GM21825 (cell line): ENCODE results near the gene FBL.

ENCODE experiments used
- ATAC-seq: cut with Tn5 transposase; IDR thresholded peaks from one replicate; pipeline ENCODE4 v1.9.1; 2021; ENCODE audit warnings: mild to moderate bottlenecking, moderate library complexity; ENCODE audit not compliant: unreplicated experiment

FBL gene

DNA sequence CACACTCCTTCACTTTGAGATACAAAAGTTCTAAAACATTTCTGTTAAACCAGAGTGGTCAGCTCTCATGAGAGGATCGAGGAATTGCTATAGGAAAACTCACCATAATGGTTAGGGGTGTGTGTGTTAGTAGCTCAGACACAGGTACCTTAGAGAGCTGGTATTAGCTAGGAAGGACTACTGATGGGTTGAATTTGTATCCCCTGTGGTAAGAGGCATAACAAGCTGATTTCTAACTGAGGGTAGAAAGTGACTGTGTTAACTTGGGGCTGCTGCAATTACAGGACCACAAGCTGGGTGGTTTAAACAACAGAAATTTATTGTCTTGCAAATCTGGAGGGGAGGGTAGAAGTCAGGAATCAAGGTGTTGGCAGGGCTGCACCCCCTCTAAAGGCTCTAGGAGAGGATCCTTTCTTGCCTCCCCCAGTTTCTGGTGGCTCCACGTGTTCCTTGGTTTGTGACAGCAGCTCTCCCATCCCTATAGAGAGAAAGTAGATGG is 50.1 kb downstream of the FBL start:
- ATAC-seq = no peak

DNA sequence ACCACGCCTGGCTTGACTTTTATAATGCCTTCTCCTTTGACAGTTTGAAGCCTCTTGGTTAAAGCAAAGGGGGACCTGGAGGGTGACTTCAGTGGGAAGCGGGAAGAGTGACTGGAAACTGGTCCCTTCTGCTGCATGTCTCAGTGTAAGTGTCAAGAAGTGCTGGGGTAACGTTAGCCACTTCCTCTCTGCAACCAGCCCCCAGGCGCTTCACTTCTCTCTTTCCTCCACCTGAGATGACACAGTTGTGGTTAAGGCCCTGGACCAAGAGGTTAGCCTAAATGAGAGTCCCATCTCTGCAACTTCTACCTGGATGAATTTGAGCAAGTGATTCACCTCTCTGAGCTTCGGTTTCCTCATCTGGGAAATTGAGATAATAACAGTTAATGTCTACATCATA is 51.2 kb downstream of the FBL start:
- no peak for ATAC-seq

GRCh38 chr19:39792999-39793546 is 53.1 kb downstream of the FBL start:
- ATAC-seq = no peak

DNA sequence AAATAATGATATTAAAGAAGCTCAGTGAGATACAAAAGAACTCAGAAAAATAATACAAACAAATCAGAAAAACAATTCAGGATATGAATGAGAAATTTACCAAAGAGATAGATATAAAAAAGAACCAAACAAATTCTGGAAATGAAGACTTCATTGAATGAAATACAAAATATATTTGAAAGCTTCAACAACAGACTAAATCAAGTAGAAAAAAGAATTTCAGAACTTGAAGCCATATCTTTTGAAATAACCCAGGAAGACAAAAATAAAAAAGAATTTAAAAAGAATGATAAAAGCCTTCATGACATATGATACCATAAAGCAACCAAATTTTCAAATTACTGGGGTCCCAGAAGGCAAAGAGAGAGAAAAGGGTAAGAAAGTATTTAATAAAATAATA is 57.9 kb downstream of the FBL start:
- ATAC-seq = no peak
